ENCODE results near the gene PRB4.

- TF ChIP-seq POLR2AphosphoS5 (IDR thresholded peaks at IDR 0.05; ENCODE audit: insufficient read depth in 1 of 2, low read depth in 1 of 2), result no peak
- TF ChIP-seq CTCF (IDR thresholded peaks at IDR 0.05), result no peak
- TF ChIP-seq POLR2A (IDR thresholded peaks at IDR 0.05), result no peak
These were observed 34.3 kb upstream of the PRB4 start for GRCh38 chr12:11344500-11344899.

Data from vagina (tissue), 2 donors.